Fibroblast of skin of back (primary cell): Measurements from ENCODE around the gene NAT10.

ENCODE experiments used
- DNase-seq: peaks from one replicate; pipeline ENCODE4 v3.0.0-alpha.2; 2013

Gene NAT10

GRCh38 chr11:34191578-34191977, 86.1 kb downstream of the NAT10 start:
- no peak for DNase-seq

DNA sequence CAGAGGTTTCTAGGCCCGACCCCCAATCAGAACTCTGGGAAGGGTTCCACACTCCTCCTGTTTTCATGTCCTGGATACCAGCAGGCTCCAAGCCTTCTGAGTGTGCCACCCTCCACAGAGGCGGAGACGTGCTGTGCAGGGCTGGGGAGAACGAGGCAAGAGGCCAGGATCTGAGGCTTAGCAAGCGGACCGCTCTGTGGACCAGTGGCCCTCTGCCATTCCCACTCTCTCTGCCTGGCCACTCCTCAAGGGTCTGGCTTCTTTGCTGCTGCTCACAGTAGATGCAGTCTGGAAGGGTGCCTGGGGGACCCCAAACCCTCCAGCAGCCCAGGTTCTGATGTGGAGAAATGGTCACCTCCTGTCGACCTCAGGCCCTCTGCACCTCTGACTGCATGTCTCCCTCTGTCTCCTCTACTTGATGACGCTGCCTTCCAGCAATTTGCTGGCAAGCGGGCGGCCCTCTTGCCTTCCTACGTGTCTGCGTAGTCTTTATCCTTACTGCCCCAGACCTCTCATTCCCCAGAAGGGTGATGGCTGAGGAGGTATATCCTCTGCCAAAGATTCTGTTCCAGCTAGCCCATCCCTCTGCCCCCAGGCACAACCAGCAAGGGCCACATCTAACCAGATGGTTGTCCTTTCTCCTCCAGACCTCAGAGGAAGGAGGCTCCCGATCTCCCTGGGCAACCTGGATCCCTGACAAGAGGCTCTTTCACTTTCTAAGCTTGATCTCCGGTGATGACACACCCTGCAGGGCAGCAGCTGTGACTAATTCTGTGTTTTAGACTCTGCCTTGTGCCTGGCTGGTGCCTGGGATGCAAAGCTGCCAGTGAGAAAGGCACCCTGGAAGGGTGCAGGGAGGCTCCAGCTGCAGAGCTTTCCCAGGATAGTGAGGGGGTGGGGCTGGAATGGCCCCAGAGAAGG, 87.3 kb downstream of the NAT10 start:
- peak; percentile 94 for DNase-seq

DNA sequence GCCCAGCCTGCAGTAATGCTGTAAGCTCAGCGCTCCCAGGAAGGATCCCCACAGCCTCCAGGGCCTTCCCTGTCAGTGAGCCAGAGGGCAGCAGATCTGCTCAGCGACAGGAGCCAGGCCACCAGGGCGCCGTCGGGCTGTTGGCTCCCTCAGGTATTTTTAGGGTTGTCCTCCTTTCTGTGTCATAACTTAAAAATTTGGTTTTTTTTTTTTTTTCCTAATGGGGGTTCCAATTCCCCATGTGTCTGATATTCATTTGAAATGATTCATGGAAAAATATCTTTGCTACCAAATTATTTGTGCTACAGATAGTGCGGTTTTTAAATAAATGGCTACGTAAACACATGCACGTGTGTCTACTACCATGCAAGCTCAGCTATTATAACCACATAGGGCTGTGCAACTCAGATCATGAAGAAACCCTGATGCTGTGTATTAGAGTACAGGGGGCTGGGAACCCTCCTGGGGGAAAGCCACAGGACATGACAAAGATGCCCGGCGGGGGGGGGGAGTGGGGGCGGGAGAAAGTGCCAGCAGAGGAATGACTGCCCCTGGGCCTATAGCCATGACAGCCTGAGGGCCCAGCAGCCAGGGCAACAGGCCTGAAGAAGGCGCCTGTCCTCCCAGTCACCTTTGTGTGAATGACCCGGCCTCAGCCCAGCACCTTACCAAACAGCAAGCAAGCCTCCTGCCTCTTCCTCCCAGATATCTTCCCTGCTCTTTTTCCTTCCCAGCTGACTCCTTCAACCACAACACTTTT, 89.3 kb downstream of the NAT10 start:
- peak; percentile 45 for DNase-seq
